ENCODE data around the gene KPNB1. TPM values are rescaled to one million over a fixed set of nuclear protein-coding genes. Genes with fewer than 3 reads are reported as not detected.

KPNB1 gene
- total and polyA plus RNA-seq, 2 of the 4 experiments (the other 2 are of a cell fraction) = 206 to 1,082 TPM

GRCh38 chr17:47643116-47643515, 6.6 kb upstream of the KPNB1 start:
- Histone ChIP-seq H4K5ac (ENCODE audit: low read depth, low read length) (no peak overlapping the region), H3K27me3 (ENCODE audit: control insufficient read depth, insufficient read depth, low read length) (no peaks in the 10 kb centered on the region), H4K91ac (ENCODE audit: insufficient read depth, low read depth, low read length) (no peak overlapping the region), H4K8ac (ENCODE audit: low read depth in 2 of 2, low read length in 2 of 2) (no peak overlapping the region), H3K4me2 (ENCODE audit: low read depth, low read length) (no peak overlapping the region), H3K18ac (ENCODE audit: low read depth, low read length) (no peak overlapping the region), H4K20me1 (ENCODE audit: insufficient read depth, low read length) (no peaks in the 10 kb centered on the region), H2BK5ac (ENCODE audit: low read depth, low read length, poor library complexity, severe bottlenecking) (no peak overlapping the region), H3K4me3 (ENCODE audit: insufficient read depth, low read depth, low read length) (no peak overlapping the region), H2AK5ac (ENCODE audit: low read depth, low read length) (no peak overlapping the region), H2AFZ (replicated peaks; ENCODE audit: low read length, poor library complexity) (no peak overlapping the region), H3K4me1 (ENCODE audit: control insufficient read depth, insufficient read depth, low read length) (no peaks in the 10 kb centered on the region), H3K4ac (ENCODE audit: low read depth, low read length) (no peak overlapping the region), H3K23ac (ENCODE audit: low read depth, low read length) (no peak overlapping the region), H3K56ac (ENCODE audit: extremely low read depth, insufficient read depth, low read length) (no peak overlapping the region), H2BK120ac (ENCODE audit: low read depth, low read length) (no peak overlapping the region), H3K9ac (ENCODE audit: low read depth, low read length) (no peak overlapping the region), H3K79me1 (ENCODE audit: low read depth in 1 of 2, low read length in 2 of 2) (peaks cover 0 to 16% of the 10 kb centered on the region in 2 experiments; a peak in 2 of 4 replicates), H2AK9ac (replicated peaks; ENCODE audit: low read depth, low read length, poor library complexity) (no peak overlapping the region), H3K36me3 (ENCODE audit: control insufficient read depth, insufficient read depth, low read length) (no peaks in the 10 kb centered on the region), H2BK20ac (ENCODE audit: low read depth, low read length) (no peak overlapping the region), H3K14ac (replicated peaks; ENCODE audit: low read depth, low read length) (no peak overlapping the region), H2BK15ac (ENCODE audit: low read depth, low read length) (no peak overlapping the region), H3K27ac (ENCODE audit: insufficient read depth, low read length) (no peak overlapping the region), H3K9me3 (ENCODE audit: control insufficient read depth, insufficient read depth, low read length) (no peaks in the 10 kb centered on the region), H3K9me1 (ENCODE audit: insufficient read depth, low read length) (no peaks in the 10 kb centered on the region)
- in situ Hi-C loops (cut with MboI; ENCODE audit: low sequenced_read_pairs) (no loop called here), dilution Hi-C loops (cut with HindIII; ENCODE audit: low sequenced_read_pairs, unreplicated experiment) (no loop called here), intact Hi-C loops (cut with micrococcal nuclease) (no loop called here)
- no TSS peak for BruUV-seq (replicated peaks)
- DNase-seq = no peak
- TF ChIP-seq MAFK (IDR thresholded peaks at IDR 0.05; ENCODE audit: low read depth, low read length) = no peak
- TF ChIP-seq MAZ (IDR thresholded peaks at IDR 0.05; ENCODE audit: borderline replicate concordance, low read depth, low read length) = no peak
- TF ChIP-seq NFE2L2 (IDR thresholded peaks at IDR 0.05; ENCODE audit: low read depth, low read length) = 0 out of 2 replicates have a peak, but pooled peaks have one; percentile 5
- no peak for TF ChIP-seq CEBPB (IDR thresholded peaks at IDR 0.05; ENCODE audit: low read depth, low read length)
- no peak for ATAC-seq (ENCODE audit: low read depth)
- no CpG with 5 or more reads among the region's 2 CpGs for WGBS, 2 experiments (ENCODE audit: extremely low coverage in 2 of 2, insufficient read length in 1 of 2)
- ChIA-PET POLR2A (ENCODE audit: unreplicated experiment) (interaction anchor here (0.6 kb wide), 2 partner anchors 10 to 19 kb away, joined by 3 to 6 read pairs; no protein-coding TSS in a partner anchor), CTCF (interaction anchor here (0.6 kb wide), 1 partner anchor 73 kb away, joined by 3 read pairs; no protein-coding TSS in a partner anchor)

All from IMR-90 (cell line).